Measurements from ENCODE around the gene MYRIP.

The MYRIP gene

DNA sequence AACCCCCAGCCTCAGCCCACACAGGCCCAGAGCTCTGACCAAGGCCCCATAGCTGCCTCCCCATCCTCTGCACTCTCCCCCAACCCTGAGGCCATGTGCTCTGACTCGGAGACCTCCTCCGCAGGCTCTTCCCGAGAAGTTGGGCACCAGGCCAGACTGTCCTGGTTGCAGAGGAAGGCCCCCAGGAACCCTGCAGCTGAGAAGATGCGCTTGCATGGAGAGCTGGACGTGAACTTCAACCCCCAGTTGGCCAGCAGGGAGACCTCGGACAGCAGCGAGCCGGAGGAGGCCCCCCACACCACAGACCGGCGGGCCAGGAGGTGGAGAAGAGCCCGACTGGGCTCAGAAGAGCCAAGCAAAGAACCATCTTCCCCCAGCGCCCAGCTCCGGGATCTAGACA is 380.6 kb downstream of the MYRIP start:
- DNase-seq (ENCODE audit: low spot score): no peak

DNA sequence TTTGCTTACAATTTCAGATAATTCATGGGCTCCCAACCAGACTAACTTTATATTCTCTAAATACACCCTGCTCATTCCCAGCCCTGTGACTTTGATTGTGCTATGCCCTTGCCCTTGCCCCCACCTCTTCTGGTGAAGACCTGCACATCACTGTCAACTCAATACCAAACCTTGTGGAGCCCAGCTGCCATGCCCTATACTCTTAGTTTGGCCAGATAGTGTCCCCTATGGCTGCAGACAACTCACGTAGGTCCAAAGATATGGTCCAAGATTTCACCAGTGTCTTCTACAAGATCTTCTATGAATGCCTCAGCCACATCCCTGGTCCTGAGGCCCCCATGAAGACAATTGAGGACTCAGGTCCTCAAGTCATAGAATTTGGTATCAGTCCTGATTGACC is 381.8 kb downstream of the MYRIP start:
- DNase-seq (ENCODE audit: low spot score): no peak

DNA sequence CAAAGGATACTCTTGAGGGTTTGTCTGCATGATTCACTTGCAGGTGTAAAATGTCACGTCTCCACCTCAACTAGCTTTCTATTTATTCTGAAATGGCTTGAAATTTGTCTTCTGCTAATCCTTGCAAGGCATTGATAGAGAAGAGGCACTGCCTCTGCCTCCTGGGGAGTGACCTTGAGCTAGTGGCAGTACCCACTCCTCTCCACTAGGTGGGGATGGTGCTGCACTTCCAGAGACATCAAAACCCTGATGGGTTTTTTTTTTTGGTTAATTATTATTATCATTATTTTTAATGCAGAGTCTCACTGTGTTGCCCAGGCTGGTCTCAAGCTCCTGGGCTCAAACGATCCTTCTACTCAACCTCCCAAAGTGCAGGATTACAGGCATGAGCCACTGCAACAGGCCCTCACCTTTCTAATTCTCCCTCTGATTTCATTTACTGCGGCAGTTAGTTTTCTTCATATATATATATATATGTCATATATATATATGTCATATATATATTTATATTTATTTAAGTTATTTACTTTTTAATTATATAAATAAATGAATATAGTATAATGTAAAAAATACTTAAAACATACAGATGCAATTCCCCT is 382.5 kb downstream of the MYRIP start:
- DNase-seq (ENCODE audit: low spot score): peak; percentile 72

DNA sequence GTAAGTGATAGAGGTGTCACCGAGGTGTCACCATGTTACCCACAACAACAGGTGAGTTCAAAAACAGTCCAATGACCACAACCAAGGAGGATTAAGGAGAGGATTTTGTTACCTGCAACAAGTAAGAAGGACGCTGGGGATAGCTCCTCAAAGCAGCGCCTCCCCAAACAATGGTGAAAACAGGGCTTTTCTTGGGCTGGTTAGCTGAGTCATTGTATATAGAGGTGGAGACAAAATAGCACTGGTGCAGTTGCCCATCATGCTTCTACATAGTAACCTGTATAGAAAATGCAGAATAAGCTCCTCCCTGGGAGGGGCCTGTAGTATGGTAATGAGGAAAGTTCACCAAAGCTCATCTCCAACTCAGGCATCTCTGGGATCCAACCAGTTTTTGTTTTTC is 383.2 kb downstream of the MYRIP start:
- DNase-seq (ENCODE audit: low spot score): no peak

DNA sequence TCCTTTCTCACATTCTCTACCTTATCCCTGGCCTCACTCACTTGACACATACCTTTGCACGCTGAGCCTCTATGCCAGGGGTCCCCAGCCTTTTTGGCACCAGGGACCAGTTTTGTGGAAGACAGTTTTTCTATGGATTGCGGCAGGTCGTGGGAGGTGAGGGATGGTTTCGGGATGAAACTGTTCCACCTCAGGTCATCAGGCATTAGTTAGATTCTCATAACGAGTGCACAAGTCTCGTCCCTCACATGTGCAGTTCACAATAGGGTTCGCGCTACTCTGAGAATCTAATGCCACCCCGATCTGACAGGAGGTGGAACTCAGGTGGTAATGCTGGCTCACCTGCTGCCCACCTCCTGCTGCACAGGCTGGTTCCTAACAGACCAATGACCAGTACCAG is 387.6 kb downstream of the MYRIP start:
- DNase-seq (ENCODE audit: low spot score): no peak

DNA sequence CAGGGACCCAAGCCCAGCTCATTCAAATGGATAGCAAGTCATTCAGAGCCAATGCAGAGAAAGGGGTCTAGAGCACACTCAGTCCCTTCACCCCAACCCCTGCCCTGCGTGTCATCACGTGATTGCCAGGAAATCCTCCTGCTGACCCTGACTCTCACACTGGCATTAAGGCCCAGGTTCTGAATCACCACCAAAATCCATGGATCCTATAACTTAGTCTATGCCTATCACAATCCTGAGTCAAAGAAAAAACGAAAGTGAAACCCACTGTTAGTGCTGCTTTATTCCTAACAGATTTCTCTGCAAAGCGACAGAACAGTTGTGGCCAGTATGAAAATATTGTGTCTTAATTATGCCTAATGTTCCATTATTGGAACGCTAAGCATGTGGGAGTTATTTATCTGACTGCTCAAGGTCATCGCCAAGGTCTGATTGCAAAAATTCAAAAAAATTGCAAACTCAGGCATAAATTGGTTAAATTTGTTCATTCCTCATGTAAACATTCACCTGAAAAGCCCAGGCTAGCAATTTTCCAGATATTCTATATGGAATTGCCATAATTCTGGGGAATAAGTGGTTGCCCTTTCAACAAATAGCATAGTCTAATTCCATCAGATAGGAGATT is 391.4 kb downstream of the MYRIP start:
- no peak for DNase-seq (ENCODE audit: low spot score)

DNA sequence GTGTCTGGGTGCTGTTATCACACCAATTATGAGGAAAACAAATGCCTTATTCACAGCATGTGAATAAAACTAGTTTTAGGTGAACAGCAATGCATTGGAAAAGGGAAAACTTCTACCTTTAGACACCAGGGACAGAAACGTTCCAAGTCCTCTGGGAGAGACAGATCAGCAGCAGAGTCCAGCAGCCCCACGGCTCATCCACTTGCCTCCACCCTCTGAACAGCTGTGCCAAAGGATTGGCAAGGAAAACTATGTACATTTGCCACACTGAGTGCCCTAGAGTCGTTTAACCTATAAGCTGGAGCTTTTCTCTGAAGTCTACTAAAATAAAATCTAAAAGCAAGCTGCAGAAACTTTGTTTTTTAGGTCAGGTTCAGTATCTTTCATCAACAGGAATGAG is 392.4 kb downstream of the MYRIP start:
- no peak for DNase-seq (ENCODE audit: low spot score)

DNA sequence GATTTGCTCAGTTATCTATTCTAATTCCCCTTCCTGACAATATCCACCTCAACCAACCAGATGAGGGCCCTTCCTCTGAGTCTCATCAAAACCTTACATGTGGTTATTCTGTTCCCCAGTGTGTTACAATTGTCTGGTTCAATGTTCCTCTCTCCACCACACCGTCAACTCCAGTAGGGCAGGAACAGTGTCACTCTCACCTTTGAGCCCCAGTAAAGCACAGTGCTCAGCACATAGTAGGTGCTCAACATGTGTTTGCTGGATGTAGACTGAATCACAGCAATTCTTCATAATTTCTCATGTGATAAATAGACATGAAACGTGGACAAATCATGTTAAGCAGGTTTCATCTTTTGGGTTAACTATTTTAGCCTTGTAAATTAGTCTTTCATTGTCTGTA is 397.1 kb downstream of the MYRIP start:
- DNase-seq (ENCODE audit: low spot score): no peak

DNA sequence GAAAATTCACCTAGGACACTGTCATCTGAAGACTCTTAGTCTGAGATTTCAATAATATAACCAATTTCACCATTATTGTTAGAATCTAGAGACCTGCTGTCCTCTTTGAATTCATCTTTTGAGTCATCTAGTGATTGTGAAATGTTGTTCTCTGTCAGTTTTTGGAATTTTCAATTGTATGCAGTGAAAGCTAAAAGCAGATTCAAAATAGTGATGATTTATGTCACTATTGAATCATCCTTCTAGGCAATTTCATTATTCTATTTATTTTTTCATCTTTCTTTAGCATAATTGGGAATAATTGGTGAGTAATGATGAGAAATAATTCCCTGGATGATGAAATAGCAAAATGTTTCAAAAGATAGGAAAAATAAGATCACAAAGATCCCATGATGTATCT is 398.4 kb downstream of the MYRIP start:
- no peak for DNase-seq (ENCODE audit: low spot score)

DNA sequence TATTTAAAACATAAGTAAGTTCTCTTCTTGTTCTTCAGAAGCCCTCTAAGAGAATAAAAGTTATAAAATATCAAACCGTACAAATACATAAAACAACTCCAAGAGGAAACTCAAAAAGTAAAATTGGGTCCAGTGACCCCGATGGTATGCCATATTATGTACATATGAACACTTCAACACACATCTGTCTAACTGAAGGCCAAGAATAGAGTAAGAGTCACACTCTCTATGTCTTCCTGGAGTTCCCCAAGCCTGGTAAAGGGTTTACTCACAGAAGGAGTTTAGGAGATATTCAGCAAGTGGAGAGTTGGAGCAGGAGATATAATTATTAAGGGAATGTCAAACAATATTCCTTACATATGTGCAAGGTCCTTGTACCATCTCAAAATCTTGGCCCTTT is 398.8 kb downstream of the MYRIP start:
- no peak for DNase-seq (ENCODE audit: low spot score)

DNA sequence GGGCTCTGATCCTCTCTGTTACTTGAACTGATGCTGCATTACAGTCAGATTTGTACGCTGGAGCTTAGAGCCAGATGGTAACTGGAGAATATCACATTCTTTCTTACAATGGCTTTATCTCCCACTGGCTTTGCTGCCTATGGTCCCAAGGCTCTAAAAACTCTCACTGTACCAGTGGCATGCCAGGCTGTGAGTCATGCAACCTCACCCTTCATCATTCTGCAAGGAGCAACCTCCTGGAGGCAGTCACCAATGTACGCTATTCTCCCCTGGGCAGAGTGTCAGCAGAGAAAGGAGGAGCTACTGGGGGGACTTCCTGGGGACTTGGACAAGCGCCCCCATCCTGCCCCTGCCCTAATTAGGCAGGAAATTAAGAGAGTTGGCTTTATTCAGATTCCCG is 402.2 kb downstream of the MYRIP start:
- no peak for DNase-seq (ENCODE audit: low spot score)

DNA sequence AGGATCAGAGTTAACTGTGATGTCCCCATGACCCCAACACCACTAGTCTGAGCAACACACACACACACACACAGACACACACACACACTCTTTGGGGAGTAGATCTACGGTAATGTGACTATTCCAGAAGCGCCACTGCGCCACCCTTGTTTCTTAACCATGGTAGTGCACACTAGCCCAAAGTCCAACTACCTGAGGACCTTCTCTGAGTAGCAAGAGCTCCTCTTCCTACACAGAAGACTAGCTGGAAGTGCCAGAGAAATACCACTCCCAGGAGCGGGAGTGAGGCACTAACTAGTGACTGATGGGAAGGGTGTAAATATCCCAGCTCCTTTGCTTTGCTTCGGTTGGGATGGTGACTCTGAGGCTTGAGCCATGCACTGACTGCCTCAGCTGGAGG is 404.1 kb downstream of the MYRIP start:
- no peak for DNase-seq (ENCODE audit: low spot score)

DNA sequence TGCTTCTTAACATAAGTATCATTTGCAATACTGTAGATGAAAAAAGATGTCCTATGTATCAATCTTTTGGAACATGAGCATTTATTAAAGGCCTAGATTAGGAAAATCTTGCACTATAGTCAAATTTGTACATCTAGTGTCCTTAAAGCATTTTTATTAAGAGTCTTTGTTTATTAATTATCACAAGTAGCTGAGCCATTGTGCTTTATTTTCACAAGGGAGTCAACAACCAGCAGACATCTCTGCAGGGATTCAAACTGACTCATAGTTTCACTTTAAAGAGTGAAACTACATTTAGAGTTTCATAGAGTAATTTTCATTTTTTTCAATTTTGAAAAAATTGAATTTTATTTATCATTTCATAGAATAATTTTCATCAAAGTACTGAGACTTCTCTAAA is 405.6 kb downstream of the MYRIP start:
- DNase-seq (ENCODE audit: low spot score): no peak

DNA sequence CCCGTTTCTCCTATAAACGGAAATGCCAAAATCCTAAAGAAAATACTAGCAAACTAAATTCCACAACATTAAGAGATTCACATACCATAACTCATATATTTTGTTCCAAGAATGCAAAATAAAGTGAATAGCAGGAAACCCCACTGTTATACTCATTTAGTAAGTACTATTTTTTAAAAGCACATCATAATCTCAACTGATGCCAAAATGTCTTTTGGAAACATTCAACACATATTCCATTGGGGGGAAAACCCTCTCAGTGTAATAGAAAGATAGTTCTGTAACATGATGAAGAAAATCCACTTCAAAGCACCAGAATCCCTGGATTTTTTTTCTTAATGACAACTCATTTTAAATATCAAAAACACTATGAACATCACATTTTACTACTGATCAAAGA is 407.1 kb downstream of the MYRIP start:
- no peak for DNase-seq (ENCODE audit: low spot score)

DNA sequence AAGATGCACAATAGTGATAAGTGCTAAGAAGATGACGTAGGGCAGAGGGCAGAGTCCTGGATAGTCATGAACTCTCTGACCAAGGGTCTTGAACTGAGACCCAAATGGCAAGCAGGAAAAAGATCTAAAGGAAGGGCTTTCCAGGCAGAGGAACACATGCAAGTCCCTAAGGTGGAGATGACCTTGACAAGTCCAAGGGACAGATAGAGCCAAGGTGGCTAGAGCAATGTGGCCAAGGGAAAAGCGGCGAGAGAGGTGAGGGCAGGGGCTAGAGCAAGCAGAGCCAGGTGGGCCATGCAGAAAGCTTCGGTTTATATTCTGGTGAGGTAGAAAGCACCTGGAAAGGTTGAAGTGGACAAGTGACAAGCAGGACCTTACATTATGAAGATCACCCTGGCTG is 414.4 kb downstream of the MYRIP start:
- no peak for DNase-seq (ENCODE audit: low spot score)

DNA sequence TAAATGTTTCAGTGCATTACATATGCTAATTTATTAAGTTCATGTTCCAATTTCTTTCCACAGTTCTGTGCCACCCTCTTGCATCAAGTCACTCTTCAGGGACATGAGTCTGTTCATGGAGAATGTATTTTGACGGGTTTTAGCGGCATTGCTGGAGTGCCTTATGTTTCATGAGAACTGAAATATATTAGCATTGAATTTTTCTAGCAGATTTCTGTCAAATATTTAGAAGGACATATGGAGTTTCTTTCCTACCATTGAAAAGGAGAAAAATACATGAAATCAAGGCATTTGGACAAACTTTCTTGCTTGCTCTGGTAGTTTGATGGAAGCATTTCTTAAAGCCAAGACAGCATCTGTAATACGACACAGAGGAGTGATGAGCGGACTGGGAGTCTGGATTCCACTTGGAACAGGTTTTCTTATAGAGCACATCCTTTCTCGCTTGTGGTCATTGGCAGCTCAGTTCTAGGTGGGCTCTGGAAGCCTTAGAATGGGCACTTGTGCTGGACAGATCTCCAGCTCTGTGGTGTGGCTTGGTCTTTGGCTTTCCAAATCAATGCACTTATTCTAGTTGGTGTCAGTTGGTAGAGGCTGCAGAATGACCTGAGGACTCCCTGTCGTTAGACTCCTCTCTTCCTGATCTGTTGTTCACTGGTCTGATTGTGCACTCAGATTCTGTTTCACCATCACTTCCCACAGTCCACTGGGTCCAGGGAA is 415.5 kb downstream of the MYRIP start:
- no peak for DNase-seq (ENCODE audit: low spot score)

DNA sequence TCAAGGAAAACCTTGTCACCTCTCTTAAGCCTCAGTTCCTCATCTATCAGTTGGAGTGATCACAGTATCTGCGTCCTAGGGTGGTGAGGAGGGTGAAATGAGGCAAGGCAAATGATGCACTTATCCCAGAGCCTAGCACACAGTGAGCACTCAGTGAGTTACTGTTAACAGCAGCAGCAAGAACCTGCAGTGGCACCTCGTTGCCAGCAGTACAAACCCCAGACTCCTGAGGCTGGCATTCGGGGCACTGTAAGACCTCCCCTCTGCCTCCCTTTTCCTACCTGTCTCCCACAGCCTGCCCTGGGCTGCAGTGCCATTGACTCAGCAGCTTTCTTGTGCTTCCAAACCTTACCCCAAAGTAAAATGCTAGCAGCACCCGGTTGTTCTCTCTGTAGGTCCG is 417.2 kb downstream of the MYRIP start:
- DNase-seq (ENCODE audit: low spot score): no peak

DNA sequence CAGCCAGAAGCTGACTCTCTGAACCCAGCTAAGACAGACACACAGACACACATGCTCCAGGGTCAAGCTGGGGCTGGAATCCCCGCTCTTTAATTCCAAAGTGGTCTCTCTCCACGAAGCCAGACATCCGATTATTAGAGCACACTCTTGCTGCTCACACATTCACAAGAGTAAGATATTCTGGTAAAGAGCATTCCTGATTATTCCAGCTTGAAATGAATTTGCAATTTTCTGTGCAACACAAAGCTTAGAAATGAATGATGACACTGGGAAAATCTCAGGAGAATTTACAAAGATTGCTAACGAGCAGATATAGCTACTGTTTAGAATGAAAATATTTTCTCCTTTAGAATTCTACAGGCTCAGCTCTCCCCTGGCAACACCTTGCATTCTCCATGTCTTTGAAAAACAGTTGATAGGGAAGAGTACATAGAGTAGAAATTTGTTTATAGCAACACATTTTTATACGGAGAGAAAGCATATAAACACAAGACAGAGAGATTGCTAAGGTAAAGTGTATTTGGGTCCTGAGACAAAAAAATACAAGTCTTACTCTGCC is 419.5 kb downstream of the MYRIP start:
- no peak for DNase-seq (ENCODE audit: low spot score)

DNA sequence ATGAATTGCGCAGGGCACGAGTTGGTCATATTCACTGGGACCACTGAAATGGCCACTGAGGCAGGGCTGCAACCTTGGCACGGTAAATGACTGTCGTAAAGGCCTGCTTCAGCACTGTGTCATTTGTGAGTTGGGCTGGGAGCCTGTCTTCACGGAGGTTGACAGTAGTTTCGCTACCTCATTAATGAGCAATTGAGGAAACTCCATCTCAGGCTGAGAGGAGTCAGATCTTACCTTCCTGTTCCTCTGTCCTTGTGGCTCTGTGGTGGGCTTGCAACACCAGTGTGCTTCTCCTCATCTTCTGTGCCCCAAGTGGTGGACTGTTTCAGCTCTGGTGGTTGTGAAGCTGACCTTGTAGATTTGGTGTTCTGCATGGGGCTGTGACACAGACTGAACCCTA is 420.0 kb downstream of the MYRIP start:
- no peak for DNase-seq (ENCODE audit: low spot score)

DNA sequence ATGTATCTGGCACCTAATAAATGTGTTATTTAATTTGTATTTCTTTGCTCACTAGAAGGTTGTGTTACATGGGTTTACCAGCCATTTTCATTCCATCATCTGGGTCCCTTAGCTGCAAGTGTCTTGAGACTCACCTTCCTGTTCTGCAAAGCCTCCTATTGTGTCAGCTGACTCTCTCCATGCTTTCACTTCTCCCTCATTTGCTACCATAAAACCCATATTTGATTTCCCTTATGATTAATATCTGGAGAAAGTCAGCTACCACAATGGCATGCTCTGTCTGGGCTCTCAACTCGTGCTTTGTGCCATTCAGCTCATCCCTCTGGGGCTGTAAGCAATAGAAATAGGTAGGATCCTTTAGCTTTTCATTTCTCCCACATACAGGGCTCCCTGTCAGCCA is 420.6 kb downstream of the MYRIP start:
- no peak for DNase-seq (ENCODE audit: low spot score)

DNA sequence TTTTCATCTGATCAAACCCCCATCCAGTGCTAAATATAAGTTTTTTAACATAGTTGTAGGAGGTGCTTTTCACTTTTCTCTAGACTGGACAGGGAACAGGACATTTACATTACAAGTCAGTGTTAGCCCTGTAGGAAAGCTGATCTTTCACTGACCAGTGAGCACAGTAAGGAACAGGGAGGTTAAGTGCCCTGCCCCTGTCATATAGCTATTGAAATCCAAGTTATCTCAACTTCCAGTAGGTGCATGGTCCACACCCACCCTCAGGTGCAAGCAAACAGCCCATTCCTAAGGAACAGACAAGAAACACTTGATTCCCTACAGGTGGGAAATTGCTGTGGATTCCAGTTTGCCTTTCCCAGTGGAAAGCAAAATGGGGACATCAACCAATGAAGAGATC is 421.0 kb downstream of the MYRIP start:
- DNase-seq (ENCODE audit: low spot score): no peak

DNA sequence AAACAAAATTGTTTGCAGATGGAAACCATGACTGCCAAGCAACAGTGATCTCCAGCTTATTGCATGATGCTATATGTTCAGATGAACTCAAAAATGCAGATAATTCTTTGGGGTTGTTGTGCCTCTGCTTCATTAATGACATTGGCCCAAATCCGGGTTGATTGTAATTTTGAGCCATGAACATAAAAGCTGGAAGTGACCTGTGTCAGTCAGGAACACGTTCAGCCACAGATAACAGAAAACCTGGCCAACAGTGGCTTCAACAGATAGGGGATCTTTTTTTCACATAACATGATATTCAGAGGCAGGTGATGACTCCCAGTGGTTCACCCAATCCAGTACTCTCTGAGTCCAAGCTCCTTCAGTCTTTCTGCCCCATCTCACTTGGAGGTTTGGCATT is 423.2 kb downstream of the MYRIP start:
- no peak for DNase-seq (ENCODE audit: low spot score)

DNA sequence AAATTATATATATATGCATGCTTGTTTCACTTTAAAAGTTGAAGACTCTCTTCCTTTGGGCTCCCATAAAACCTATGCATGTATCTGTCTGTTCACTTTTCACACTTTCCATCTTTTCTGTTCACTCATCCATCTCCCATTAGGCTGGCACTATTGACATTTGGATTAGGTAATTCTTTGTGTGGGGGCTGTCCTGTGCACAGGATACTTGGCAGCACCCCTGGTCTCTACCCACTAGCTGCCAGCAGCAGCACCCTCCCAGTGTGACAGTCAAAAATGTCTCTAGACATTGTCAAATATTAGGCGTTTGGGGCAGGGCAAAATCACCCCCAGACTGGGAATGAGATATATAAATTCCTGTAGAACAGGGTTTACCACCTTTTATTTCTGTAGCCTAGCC is 427.8 kb downstream of the MYRIP start:
- no peak for DNase-seq (ENCODE audit: low spot score)
